Erythroblast (primary cell): ENCODE measurements around the gene SIX4.

Experiments
- GATA1 ChIP-seq: IDR thresholded peaks from 2 replicates; pipeline ENCODE4 v1.6.1; 2011; ENCODE audit warnings: low read depth, mild to moderate bottlenecking, control low read depth, low read length, moderate library complexity
- POLR2A ChIP-seq: IDR thresholded peaks from 2 replicates; pipeline ENCODE4 v1.6.1; 2011; ENCODE audit warnings: mild to moderate bottlenecking, low read length

GRCh38 chr14:60661721-60662120 is 62.4 kb downstream of the SIX4 start:
- TF ChIP-seq POLR2A (no peak), GATA1 (no peak)
